Endothelial cell of umbilical vein (primary cell): ENCODE measurements around the gene CT45A6. TPM values are rescaled to one million over a fixed set of nuclear protein-coding genes. Genes with fewer than 3 reads are reported as not detected.
"Not testable (repeated sequence)": the region's sequence is repeated elsewhere in the genome, so short reads cannot be mapped to it uniquely, and the experiment has no call there.

Source experiments
- BruUV-seq: library from RNA; stranded (reverse); fragments of 400-500 nt; replicated peaks from 2 replicates; lab custom pipeline; 2021; lab: Mats Ljungman, UMichigan
- CTCF ChIA-PET: fragments of 300-600, 350-600 bp; sonication (Branson Sonifier 250); formaldehyde crosslinking; loops from one replicate; lab custom pipeline; 2021; ENCODE audit warnings: antibody characterized with exemption, inconsistent platforms; lab: Charles Lee
- POLR2A ChIA-PET: fragments of 300-600, 350-600 bp; sonication (Branson Sonifier 250); formaldehyde crosslinking; loops from one replicate; lab custom pipeline; 2021; ENCODE audit warnings: antibody characterized with exemption, inconsistent platforms; lab: Charles Lee
- DNase-seq: peaks from one replicate; pipeline ENCODE4 v3.0.0-alpha.2; 2011; ENCODE audit warnings: low read depth, low spot score
- FAIRE-seq: peaks from 2 replicates; lab custom pipeline; 2011; peaks lifted over from hg19 to GRCh38; lab: Jason Lieb, UNC
- H2AFZ ChIP-seq: 2 replicates; pipeline ENCODE4 v1.6.0; 2012; ENCODE audit warnings: low read depth, low read length, control low read depth, inconsistent platforms
- H3K27ac ChIP-seq: 2 replicates; pipeline ENCODE4 v1.5.1; 2011; ENCODE audit warnings: low read depth, mild to moderate bottlenecking, control low read depth, low read length, moderate library complexity; ENCODE audit not compliant: insufficient read depth
- H3K27me3 ChIP-seq, 2 experiments: 2 replicates each; pipeline versions ENCODE4 v1.6.0 to v1.6.1; 2011; ENCODE audit warnings: low read length in 2 of 2, mixed read lengths in 1 of 2; ENCODE audit not compliant: control insufficient read depth in 2 of 2, insufficient read depth in 2 of 2
- H3K36me3 ChIP-seq, 2 experiments: 2 replicates in 1 of 2; 3 replicates in 1 of 2; pipeline ENCODE4 v1.5.1; 2011; ENCODE audit warnings: low read length in 2 of 2, mild to moderate bottlenecking in 1 of 2, moderate library complexity in 1 of 2; ENCODE audit not compliant: control insufficient read depth in 2 of 2, insufficient read depth in 2 of 2; ENCODE audit errors: extremely low read depth in 1 of 2
- H3K4me1 ChIP-seq: 3 replicates; pipeline ENCODE4 v1.5.1; 2011; ENCODE audit warnings: mild to moderate bottlenecking, low read length; ENCODE audit not compliant: control insufficient read depth, insufficient read depth; ENCODE audit errors: extremely low read depth
- H3K4me2 ChIP-seq: 2 replicates; pipeline ENCODE4 v1.6.1; 2011; ENCODE audit warnings: low read length, control low read depth, mixed read lengths; ENCODE audit not compliant: insufficient read depth
- H3K4me3 ChIP-seq, 3 experiments: fragments of 200-600 bp in 1 of 3; sonication (generic), shearing (Covaris generic) in 1 of 3; replicated peaks in 1 of 3; 2 replicates each; pipeline ENCODE4 v1.5.1; 2011 to 2016; ENCODE audit warnings: control low read depth in 3 of 3, low read length in 3 of 3, mild to moderate bottlenecking in 2 of 3, inconsistent platforms in 1 of 3, low read depth in 1 of 3, moderate library complexity in 1 of 3; ENCODE audit not compliant: insufficient read depth in 1 of 3
- H3K79me2 ChIP-seq: 2 replicates; pipeline ENCODE4 v1.6.0; 2012; ENCODE audit warnings: low read length, inconsistent platforms; ENCODE audit not compliant: control insufficient read depth, insufficient read depth
- H3K9ac ChIP-seq: replicated peaks from 2 replicates; pipeline ENCODE3; 2011; ENCODE audit warnings: low read length, control low read depth; ENCODE audit not compliant: insufficient read depth; ENCODE audit errors: extremely low read depth
- H3K9me1 ChIP-seq: replicated peaks from 3 replicates; pipeline ENCODE4 v1.6.0; 2011; ENCODE audit warnings: mild to moderate bottlenecking, low read length; ENCODE audit not compliant: control insufficient read depth, insufficient read depth; ENCODE audit errors: extremely low read depth
- H3K9me3 ChIP-seq: replicated peaks from 2 replicates; pipeline ENCODE4 v1.5.1; 2012; ENCODE audit warnings: low read length, inconsistent platforms; ENCODE audit not compliant: control insufficient read depth, insufficient read depth
- H4K20me1 ChIP-seq: replicated peaks from 2 replicates; pipeline ENCODE3; 2011; ENCODE audit warnings: mild to moderate bottlenecking, low read length; ENCODE audit not compliant: control insufficient read depth, insufficient read depth; ENCODE audit errors: extremely low read depth
- dilution Hi-C: fragments of 300-500 bp; cut with MboI; formaldehyde crosslinking; loops from one replicate; pipeline ENCODE4 v1.15.0; 2019; ENCODE audit warnings: low sequenced_read_pairs; ENCODE audit not compliant: extremely low pct_ligation_motif_present
- intact Hi-C: fragments of 100-400 bp; cut with micrococcal nuclease; formaldehyde crosslinking; loops from one replicate; pipeline ENCODE4 v1.10.0; 2022
- polyA plus RNA-seq, 4 experiments: library from polyadenylated mRNA; depleted of rRNA in 3 of 4; stranded (reverse) in 3 of 4; unstranded in 1 of 4; fragments of >200 nt; gene quantifications; 2 replicates each; pipeline versions ENCODE4 v1.2.1 to v1.2.3, GENCODE V29; 2011 to 2012; ENCODE audit warnings: missing spikeins in 1 of 4
- total RNA-seq: library from RNA; stranded (reverse); gene quantifications from 2 replicates; pipeline ENCODE4 v1.2.3, GENCODE V29; 2021

CT45A6 gene
- total and polyA plus RNA-seq, 2 donors (not counting 3 experiments of a cell fraction or from before 2014, with no cell fraction given), result not detected

DNA sequence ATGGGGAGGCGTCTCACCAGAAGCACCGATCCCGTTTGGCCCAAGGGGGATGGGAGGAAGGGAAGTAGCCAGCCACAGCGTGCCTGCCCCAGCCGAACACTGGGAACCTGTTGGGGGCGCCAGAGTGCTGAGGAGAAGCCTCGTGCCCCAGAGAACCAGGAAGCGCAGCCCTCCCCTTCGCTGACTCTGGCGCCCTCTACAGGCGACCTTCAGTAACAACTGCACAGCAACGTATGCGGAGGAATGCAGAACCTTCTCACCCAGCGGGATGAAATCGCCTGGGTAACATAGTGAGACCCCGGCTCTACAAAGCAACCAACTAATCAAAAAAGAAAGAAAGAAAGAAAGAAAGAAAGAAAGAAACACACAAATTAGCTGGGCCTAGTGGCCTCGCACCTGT, 34.5 kb downstream of the CT45A6 start, which contains the start of gene CT45A3:
Gene CT45A3, minus strand, starts transcription at position 101 of the 400 bp plus-strand sequence. CDS start 3,747 bp downstream, outside the sequence.
- H3K27ac ChIP-seq, POLR2A ChIA-PET, dilution Hi-C loops: not testable (repeated sequence)

GRCh38 chrX:135744739-135745138, 57.8 kb downstream of the CT45A6 start:
- H2AFZ ChIP-seq, H3K27ac ChIP-seq, H3K36me3 ChIP-seq, H3K4me2 ChIP-seq, DNase-seq, H3K4me1 ChIP-seq, H3K9ac ChIP-seq, H3K9me1 ChIP-seq, H3K27me3 ChIP-seq, H3K9me3 ChIP-seq, H3K79me2 ChIP-seq, H3K4me3 ChIP-seq, CTCF ChIA-PET, H4K20me1 ChIP-seq, dilution Hi-C loops, BruUV-seq, intact Hi-C loops, FAIRE-seq, POLR2A ChIA-PET: not testable (repeated sequence)

More for the DNA sequence above, 34.5 kb downstream of the CT45A6 start, which contains the start of gene CT45A3:
- H2AFZ ChIP-seq, H3K4me2 ChIP-seq, DNase-seq, H3K79me2 ChIP-seq, H3K9ac ChIP-seq, BruUV-seq, H3K9me3 ChIP-seq, H3K27me3 ChIP-seq, FAIRE-seq, H3K36me3 ChIP-seq, H4K20me1 ChIP-seq, H3K9me1 ChIP-seq, H3K4me3 ChIP-seq, CTCF ChIA-PET, H3K4me1 ChIP-seq, intact Hi-C loops: not testable (repeated sequence)

Other genes starting within 250 kb of the CT45A6 start
- gene CT45A1, start 89.1 kb downstream of the CT45A6 start, total RNA-seq, result not detected in 2 replicates
- gene CT45A1, start 89.1 kb downstream of the CT45A6 start, polyA plus RNA-seq, result not detected in 2 replicates
- not detected in 2 replicates for gene CT45A3, start 34.6 kb downstream of the CT45A6 start, total RNA-seq
- gene CT45A3, start 34.6 kb downstream of the CT45A6 start, polyA plus RNA-seq, result not detected in 2 replicates
- gene CT45A5, start 17.3 kb downstream of the CT45A6 start, total RNA-seq, result not detected in 2 replicates
- not detected in 2 replicates for gene CT45A5, start 17.3 kb downstream of the CT45A6 start, polyA plus RNA-seq
- gene CT45A2, start 17.2 kb upstream of the CT45A6 start, total RNA-seq, result not detected in 2 replicates
- not detected in 2 replicates for gene CT45A2, start 17.2 kb upstream of the CT45A6 start, polyA plus RNA-seq
- not detected in 2 replicates for gene CT45A7, start 34.5 kb upstream of the CT45A6 start, total RNA-seq
- not detected in 2 replicates for gene CT45A7, start 34.5 kb upstream of the CT45A6 start, polyA plus RNA-seq
- gene CT45A8, start 51.8 kb upstream of the CT45A6 start, total RNA-seq, result not detected in 2 replicates
- gene CT45A8, start 51.8 kb upstream of the CT45A6 start, polyA plus RNA-seq, result not detected in 2 replicates
- not detected in 2 replicates for gene CT45A9, start 69.0 kb upstream of the CT45A6 start, total RNA-seq
- not detected in 2 replicates for gene CT45A9, start 69.0 kb upstream of the CT45A6 start, polyA plus RNA-seq
- not detected in 2 replicates for gene CT45A10, start 90.7 kb upstream of the CT45A6 start, total RNA-seq
- gene CT45A10, start 90.7 kb upstream of the CT45A6 start, polyA plus RNA-seq, result not detected in 2 replicates
- gene SAGE1, start 90.9 kb upstream of the CT45A6 start, total RNA-seq, result not detected in 2 replicates
- not detected in 2 replicates for gene SAGE1, start 90.9 kb upstream of the CT45A6 start, polyA plus RNA-seq
- 18.8 and 19.9 TPM in 2 replicates for gene MMGT1, start 171.2 kb upstream of the CT45A6 start, total RNA-seq
- 9.1 and 10.4 TPM in 2 replicates for gene MMGT1, start 171.2 kb upstream of the CT45A6 start, polyA plus RNA-seq
- 14.7 and 15.5 TPM in 2 replicates for gene SLC9A6, start 182.6 kb upstream of the CT45A6 start, total RNA-seq
- gene SLC9A6, start 182.6 kb upstream of the CT45A6 start, polyA plus RNA-seq, result 6.9 and 8.1 TPM in 2 replicates